ENCODE data around the gene KRT73. TPM values are rescaled to one million over a fixed set of nuclear protein-coding genes. Genes with fewer than 3 reads are reported as not detected.

The KRT73 gene
- total and polyA plus RNA-seq, 2 experiments from 2014 or later, result not detected

DNA sequence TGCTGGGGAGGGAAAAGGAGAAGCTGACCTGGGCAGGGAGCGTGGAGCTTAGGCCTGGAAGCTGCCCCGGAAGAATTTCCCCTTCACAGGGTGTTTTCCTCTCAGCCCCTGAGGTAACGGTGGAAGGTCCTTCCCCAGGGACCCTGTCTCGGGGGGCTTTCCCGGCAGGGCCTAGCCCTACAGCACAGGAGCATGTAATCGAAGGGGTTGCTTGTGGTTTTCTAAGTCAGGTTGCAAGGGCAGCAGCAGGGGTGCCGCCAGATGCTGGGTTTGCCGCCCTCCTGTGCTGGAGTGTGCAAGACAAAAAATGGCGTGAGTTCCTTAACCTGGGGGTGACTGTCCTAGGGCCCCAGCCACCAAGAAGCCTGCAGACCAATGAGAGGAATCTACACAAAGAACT lies 43.1 kb downstream of the KRT73 start:
- no peaks in the 10 kb centered on the region for H3K4me1 Mint-ChIP-seq
- Histone ChIP-seq H3K27me3 (ENCODE audit: insufficient read depth) (no peaks in the 10 kb centered on the region), H3K4me2 (no peak overlapping the region), H3K4me3 (no peak overlapping the region), H4K20me1 (replicated peaks; ENCODE audit: insufficient read depth) (no peaks in the 10 kb centered on the region), H3K79me2 (replicated peaks; ENCODE audit: insufficient read depth) (no peaks in the 10 kb centered on the region), H2AFZ (no peak overlapping the region), H3K4me1 (ENCODE audit: insufficient read depth) (no peaks in the 10 kb centered on the region), H3K27ac (ENCODE audit: low read depth) (no peak overlapping the region), H3K36me3 (ENCODE audit: insufficient read depth) (no peaks in the 10 kb centered on the region), H3F3A (replicated peaks; ENCODE audit: low read depth) (no peaks in the 10 kb centered on the region), H3K9me2 (ENCODE audit: insufficient read depth) (no peaks in the 10 kb centered on the region)
- ATAC-seq, result no peak
- H3K36me3 Mint-ChIP-seq (ENCODE audit: low read depth), result no peaks in the 10 kb centered on the region
- H3K4me3 Mint-ChIP-seq, result no peak overlapping the region
- H3K9me3 Mint-ChIP-seq, result no peaks in the 10 kb centered on the region
- no peak for DNase-seq (ENCODE audit: low spot score)
- H3K27ac Mint-ChIP-seq, result no peak overlapping the region
- H3K27me3 Mint-ChIP-seq (ENCODE audit: insufficient read depth, low read depth, poor library complexity), result peaks cover 2% of the 10 kb centered on the region
- no peak for TF ChIP-seq NANOG (IDR thresholded peaks at IDR 0.05; ENCODE audit: borderline replicate concordance)

DNA sequence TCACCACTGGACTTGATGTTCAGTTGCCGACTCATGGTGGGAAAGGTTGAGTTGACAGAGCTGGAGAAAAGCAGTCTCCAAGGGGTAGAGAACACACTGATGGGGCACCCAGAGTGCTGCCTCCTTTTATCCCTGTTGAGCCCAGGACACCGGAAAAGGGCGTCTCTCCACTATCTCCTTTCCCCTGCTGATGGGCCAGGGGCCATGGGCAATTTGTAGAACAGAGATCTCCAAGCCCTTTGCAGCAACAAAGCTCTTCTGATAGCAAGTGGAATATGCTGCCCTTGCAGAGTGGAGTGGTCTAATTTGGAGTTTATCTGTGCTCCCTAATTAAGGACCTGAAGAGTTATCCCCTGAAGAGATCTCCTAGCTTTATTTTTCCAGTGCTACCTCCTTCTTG lies 44.6 kb downstream of the KRT73 start, which contains the start of gene KRT74:
Gene KRT74, minus strand, starts transcription at position 101 of the 400 bp plus-strand sequence. Its CDS starts 66 bp downstream, at position 35.
- Histone ChIP-seq H4K20me1 (replicated peaks; ENCODE audit: insufficient read depth) (no peaks in the 10 kb centered on the region), H3K36me3 (ENCODE audit: insufficient read depth) (no peaks in the 10 kb centered on the region), H3K27ac (ENCODE audit: low read depth) (no peak within 1 kb of the TSS), H3K4me1 (ENCODE audit: insufficient read depth) (no peaks in the 10 kb centered on the region), H3K27me3 (ENCODE audit: insufficient read depth) (no peaks in the 10 kb centered on the region), H3K4me2 (no peak within 1 kb of the TSS), H3K9me2 (ENCODE audit: insufficient read depth) (no peaks in the 10 kb centered on the region), H3F3A (replicated peaks; ENCODE audit: low read depth) (no peaks in the 10 kb centered on the region), H2AFZ (no peak within 1 kb of the TSS), H3K79me2 (replicated peaks; ENCODE audit: insufficient read depth) (no peaks in the 10 kb centered on the region), H3K4me3 (no peak within 1 kb of the TSS)
- no peak for DNase-seq (ENCODE audit: low spot score)
- no peak for ATAC-seq
- Mint-ChIP-seq H3K27me3 (ENCODE audit: insufficient read depth, low read depth, poor library complexity) (peaks cover 5% of the 10 kb centered on the region), H3K4me3 (no peak within 1 kb of the TSS; the same call in 2 of the 3 replicates), H3K9me3 (no peaks in the 10 kb centered on the region), H3K4me1 (no peaks in the 10 kb centered on the region), H3K27ac (no peak within 1 kb of the TSS), H3K36me3 (ENCODE audit: low read depth) (no peaks in the 10 kb centered on the region)
- TF ChIP-seq ZNF114 (CRISPR knock-in tag; IDR thresholded peaks at IDR 0.05), result no peak
- no peak for TF ChIP-seq CREB1 (CRISPR knock-in tag; IDR thresholded peaks at IDR 0.05; ENCODE audit: low read depth)
- TF ChIP-seq POLR2AphosphoS5 (IDR thresholded peaks at IDR 0.05; ENCODE audit: low read depth), result no peak
- TF ChIP-seq, protein P1, sequence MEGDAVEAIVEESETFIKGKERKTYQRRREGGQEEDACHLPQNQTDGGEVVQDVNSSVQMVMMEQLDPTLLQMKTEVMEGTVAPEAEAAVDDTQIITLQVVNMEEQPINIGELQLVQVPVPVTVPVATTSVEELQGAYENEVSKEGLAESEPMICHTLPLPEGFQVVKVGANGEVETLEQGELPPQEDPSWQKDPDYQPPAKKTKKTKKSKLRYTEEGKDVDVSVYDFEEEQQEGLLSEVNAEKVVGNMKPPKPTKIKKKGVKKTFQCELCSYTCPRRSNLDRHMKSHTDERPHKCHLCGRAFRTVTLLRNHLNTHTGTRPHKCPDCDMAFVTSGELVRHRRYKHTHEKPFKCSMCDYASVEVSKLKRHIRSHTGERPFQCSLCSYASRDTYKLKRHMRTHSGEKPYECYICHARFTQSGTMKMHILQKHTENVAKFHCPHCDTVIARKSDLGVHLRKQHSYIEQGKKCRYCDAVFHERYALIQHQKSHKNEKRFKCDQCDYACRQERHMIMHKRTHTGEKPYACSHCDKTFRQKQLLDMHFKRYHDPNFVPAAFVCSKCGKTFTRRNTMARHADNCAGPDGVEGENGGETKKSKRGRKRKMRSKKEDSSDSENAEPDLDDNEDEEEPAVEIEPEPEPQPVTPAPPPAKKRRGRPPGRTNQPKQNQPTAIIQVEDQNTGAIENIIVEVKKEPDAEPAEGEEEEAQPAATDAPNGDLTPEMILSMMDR (conservative IDR thresholded peaks at IDR 0.05; ENCODE audit: low read depth in 2 of 2), result no peak
- TF ChIP-seq EZH2phosphoT487 (IDR thresholded peaks at IDR 0.05; ENCODE audit: unreplicated experiment), result no peak
- no peak for TF ChIP-seq EZH2 (IDR thresholded peaks at IDR 0.05; ENCODE audit: low read depth, unreplicated experiment)
- TF ChIP-seq, protein P2, sequence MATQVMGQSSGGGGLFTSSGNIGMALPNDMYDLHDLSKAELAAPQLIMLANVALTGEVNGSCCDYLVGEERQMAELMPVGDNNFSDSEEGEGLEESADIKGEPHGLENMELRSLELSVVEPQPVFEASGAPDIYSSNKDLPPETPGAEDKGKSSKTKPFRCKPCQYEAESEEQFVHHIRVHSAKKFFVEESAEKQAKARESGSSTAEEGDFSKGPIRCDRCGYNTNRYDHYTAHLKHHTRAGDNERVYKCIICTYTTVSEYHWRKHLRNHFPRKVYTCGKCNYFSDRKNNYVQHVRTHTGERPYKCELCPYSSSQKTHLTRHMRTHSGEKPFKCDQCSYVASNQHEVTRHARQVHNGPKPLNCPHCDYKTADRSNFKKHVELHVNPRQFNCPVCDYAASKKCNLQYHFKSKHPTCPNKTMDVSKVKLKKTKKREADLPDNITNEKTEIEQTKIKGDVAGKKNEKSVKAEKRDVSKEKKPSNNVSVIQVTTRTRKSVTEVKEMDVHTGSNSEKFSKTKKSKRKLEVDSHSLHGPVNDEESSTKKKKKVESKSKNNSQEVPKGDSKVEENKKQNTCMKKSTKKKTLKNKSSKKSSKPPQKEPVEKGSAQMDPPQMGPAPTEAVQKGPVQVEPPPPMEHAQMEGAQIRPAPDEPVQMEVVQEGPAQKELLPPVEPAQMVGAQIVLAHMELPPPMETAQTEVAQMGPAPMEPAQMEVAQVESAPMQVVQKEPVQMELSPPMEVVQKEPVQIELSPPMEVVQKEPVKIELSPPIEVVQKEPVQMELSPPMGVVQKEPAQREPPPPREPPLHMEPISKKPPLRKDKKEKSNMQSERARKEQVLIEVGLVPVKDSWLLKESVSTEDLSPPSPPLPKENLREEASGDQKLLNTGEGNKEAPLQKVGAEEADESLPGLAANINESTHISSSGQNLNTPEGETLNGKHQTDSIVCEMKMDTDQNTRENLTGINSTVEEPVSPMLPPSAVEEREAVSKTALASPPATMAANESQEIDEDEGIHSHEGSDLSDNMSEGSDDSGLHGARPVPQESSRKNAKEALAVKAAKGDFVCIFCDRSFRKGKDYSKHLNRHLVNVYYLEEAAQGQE (IDR thresholded peaks at IDR 0.05; ENCODE audit: unreplicated experiment), result no peak
- TF ChIP-seq ETS1 (IDR thresholded peaks at IDR 0.05), result no peak
- TF ChIP-seq, protein P3, sequence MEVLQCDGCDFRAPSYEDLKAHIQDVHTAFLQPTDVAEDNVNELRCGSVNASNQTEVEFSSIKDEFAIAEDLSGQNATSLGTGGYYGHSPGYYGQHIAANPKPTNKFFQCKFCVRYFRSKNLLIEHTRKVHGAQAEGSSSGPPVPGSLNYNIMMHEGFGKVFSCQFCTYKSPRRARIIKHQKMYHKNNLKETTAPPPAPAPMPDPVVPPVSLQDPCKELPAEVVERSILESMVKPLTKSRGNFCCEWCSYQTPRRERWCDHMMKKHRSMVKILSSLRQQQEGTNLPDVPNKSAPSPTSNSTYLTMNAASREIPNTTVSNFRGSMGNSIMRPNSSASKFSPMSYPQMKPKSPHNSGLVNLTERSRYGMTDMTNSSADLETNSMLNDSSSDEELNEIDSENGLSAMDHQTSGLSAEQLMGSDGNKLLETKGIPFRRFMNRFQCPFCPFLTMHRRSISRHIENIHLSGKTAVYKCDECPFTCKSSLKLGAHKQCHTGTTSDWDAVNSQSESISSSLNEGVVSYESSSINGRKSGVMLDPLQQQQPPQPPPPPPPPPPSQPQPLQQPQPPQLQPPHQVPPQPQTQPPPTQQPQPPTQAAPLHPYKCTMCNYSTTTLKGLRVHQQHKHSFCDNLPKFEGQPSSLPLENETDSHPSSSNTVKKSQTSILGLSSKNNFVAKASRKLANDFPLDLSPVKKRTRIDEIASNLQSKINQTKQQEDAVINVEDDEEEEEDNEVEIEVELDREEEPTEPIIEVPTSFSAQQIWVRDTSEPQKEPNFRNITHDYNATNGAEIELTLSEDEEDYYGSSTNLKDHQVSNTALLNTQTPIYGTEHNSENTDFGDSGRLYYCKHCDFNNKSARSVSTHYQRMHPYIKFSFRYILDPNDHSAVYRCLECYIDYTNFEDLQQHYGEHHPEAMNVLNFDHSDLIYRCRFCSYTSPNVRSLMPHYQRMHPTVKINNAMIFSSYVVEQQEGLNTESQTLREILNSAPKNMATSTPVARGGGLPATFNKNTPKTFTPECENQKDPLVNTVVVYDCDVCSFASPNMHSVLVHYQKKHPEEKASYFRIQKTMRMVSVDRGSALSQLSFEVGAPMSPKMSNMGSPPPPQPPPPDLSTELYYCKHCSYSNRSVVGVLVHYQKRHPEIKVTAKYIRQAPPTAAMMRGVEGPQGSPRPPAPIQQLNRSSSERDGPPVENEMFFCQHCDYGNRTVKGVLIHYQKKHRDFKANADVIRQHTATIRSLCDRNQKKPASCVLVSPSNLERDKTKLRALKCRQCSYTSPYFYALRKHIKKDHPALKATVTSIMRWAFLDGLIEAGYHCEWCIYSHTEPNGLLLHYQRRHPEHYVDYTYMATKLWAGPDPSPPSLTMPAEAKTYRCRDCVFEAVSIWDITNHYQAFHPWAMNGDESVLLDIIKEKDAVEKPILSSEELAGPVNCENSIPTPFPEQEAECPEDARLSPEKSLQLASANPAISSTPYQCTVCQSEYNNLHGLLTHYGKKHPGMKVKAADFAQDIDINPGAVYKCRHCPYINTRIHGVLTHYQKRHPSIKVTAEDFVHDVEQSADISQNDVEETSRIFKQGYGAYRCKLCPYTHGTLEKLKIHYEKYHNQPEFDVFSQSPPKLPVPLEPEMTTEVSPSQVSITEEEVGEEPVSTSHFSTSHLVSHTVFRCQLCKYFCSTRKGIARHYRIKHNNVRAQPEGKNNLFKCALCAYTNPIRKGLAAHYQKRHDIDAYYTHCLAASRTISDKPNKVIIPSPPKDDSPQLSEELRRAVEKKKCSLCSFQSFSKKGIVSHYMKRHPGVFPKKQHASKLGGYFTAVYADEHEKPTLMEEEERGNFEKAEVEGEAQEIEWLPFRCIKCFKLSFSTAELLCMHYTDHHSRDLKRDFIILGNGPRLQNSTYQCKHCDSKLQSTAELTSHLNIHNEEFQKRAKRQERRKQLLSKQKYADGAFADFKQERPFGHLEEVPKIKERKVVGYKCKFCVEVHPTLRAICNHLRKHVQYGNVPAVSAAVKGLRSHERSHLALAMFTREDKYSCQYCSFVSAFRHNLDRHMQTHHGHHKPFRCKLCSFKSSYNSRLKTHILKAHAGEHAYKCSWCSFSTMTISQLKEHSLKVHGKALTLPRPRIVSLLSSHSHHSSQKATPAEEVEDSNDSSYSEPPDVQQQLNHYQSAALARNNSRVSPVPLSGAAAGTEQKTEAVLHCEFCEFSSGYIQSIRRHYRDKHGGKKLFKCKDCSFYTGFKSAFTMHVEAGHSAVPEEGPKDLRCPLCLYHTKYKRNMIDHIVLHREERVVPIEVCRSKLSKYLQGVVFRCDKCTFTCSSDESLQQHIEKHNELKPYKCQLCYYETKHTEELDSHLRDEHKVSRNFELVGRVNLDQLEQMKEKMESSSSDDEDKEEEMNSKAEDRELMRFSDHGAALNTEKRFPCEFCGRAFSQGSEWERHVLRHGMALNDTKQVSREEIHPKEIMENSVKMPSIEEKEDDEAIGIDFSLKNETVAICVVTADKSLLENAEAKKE (CRISPR knock-in tag; IDR thresholded peaks at IDR 0.05), result no peak
- TF ChIP-seq NANOG (IDR thresholded peaks at IDR 0.05; ENCODE audit: borderline replicate concordance), result no peak

All from GM23338 (cell line).